DOHH2 (cell line): ENCODE results near the gene P2RY14.

Experiments used
- CTCF ChIP-seq: fragments of 200-600 bp; sonication (generic); IDR thresholded peaks from one replicate; pipeline ENCODE4 v1.5.1; 2014; ENCODE audit warnings: antibody characterized with exemption, mild to moderate bottlenecking, low read depth, low read length; ENCODE audit not compliant: poor library complexity, severe bottlenecking
- EZH2phosphoT487 ChIP-seq: fragments of 200-600 bp; sonication (generic); IDR thresholded peaks from 2 replicates; pipeline ENCODE4 v1.6.1; 2017; ENCODE audit warnings: borderline replicate concordance, mild to moderate bottlenecking, antibody characterized with exemption, low read length, moderate library complexity, mixed read lengths

GRCh38 chr3:151264605-151265004 is 13.7 kb downstream of the P2RY14 start:
- TF ChIP-seq CTCF (no peak), EZH2phosphoT487 (no peak)
